Activated CD8-positive, alpha-beta memory T cell treated with anti-CD3 and anti-CD28 coated beads, Interleukin-2, amount 10 ng/mL, durations not matched to agents 7 days and 5 days (primary cell): ENCODE data around the gene MT1H. TPM values are rescaled to one million over a fixed set of nuclear protein-coding genes. Genes with fewer than 3 reads are reported as not detected.
"Not testable (repeated sequence)": the region's sequence is repeated elsewhere in the genome, so short reads cannot be mapped to it uniquely, and the experiment has no call there.

Experiments
- ATAC-seq: fragments of 150-1000 bp; cut with Tn5 transposase; one replicate; pipeline ENCODE4 v1.10.0; 2021; ENCODE audit warnings: moderate library complexity
- CTCF ChIA-PET: fragments of 350-600 bp; sonication (Branson Sonifier 250); formaldehyde crosslinking; loops from one replicate; lab custom pipeline; 2021; ENCODE audit warnings: antibody characterized with exemption; lab: Charles Lee
- DNase-seq: peaks from one replicate; pipeline ENCODE4 v3.0.0-alpha.2; 2020
- H3K27ac Mint-ChIP-seq: one replicate; pipeline ENCODE4 v1.8.0; 2021; ENCODE audit warnings: mild to moderate bottlenecking, mixed read lengths
- H3K27me3 Mint-ChIP-seq: one replicate; pipeline ENCODE4 v1.8.0; 2021; ENCODE audit warnings: mixed read lengths
- H3K36me3 Mint-ChIP-seq: one replicate; pipeline ENCODE4 v1.8.0; 2021; ENCODE audit warnings: mild to moderate bottlenecking, mixed read lengths
- H3K4me1 Mint-ChIP-seq: one replicate; pipeline ENCODE4 v1.8.0; 2021; ENCODE audit warnings: mixed read lengths
- H3K4me3 Mint-ChIP-seq: one replicate; pipeline ENCODE4 v1.8.0; 2021; ENCODE audit warnings: mild to moderate bottlenecking, moderate library complexity, mixed read lengths
- H3K9me3 Mint-ChIP-seq: one replicate; pipeline ENCODE4 v1.8.0; 2022; ENCODE audit warnings: low read depth, mixed read lengths
- total RNA-seq, 2 experiments: library from RNA; stranded (reverse); gene quantifications; one replicate each; pipeline ENCODE4 v1.2.3, GENCODE V29; 2021

MT1H gene
- total RNA-seq: not detected

DNA sequence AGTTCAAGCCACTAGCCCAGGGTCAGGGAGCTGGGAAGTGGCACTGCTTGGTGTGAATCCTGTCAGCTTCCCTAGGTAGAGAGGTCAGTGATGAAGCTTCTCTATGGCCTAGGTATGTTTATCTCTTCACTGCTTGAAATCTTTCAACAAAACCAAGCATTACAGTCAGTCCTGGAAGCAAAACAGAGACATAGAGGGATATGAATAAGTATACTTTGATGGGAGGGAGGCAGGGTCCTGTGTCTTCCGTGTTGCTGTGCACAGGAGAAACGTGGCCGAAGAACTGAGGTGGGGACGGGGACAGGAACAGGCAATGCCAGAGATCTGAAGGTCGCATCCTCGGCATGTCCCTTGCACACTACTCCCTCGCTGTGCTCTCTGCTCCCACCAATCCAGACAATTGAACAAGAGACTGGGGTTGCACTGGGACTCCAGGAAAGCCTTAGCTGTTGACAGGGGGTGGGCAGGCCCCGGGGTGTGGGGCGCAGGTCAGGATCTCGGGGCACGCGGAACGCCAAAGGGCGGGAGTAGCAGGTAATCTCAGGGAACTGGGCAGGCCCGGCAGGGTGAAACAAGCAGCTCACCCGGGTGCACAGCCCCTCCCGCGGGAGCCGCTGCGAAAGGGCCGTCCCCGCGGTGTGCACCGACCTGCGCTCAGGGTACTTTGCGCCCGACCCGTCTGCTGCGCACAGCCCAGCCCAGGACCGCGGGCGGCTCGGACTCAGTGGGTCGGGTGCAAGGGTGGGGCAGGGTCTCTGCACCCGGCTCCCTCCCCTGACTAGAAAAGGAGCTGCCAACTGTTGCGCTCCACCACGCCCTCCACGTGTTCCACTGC, at the start of gene MT1H:
TSS of gene MT1H (plus strand) at position 810 of the 835 bp plus-strand sequence. CDS start 71 bp downstream, outside the sequence.
- Mint-ChIP-seq H3K9me3 (no peaks in the 10 kb centered on the region), H3K4me1 (peaks cover 29% of the 10 kb centered on the region), H3K27me3 (peaks cover 73% of the 10 kb centered on the region), H3K4me3 (no peak within 1 kb of the TSS), H3K27ac (no peak within 1 kb of the TSS), H3K36me3 (no peaks in the 10 kb centered on the region)
- no peak for DNase-seq
- no peak for ATAC-seq
- CTCF ChIA-PET: interaction anchor here (1.1 to 2.5 kb wide), 4 partner anchors 8 to 33 kb away, joined by 3 to 7 read pairs (median 4); no protein-coding TSS in a partner anchor

DNA sequence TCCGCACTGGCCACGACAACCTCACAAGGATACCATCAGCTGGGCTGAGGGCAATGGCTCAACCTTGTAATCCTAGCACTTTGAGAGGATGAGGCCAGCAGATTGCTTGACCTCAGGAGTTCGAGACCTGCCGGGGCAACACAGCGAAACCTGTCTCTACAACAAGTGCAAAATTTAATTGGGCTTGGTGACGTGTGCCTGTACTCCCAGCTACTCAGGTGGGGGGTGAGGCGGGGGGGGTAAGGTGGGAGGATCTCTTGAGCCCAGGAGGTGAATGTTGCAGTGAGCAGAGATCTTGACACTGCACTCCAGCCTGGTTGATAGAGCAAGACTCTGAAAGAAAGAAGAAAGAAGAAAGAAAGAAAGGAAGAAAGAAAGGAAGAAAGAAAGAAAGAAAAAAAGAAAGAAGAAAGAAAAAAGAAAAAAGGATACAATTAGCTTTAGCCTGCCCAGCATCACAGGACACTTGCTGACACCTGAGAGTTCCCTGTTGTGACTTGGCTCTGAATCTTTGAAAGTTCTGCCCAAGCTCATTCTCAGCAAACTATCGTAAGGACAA, 49.2 kb upstream of the MT1H start:
- no peak overlapping the region for H3K4me3 Mint-ChIP-seq
- H3K9me3 Mint-ChIP-seq: no peaks in the 10 kb centered on the region
- H3K4me1 Mint-ChIP-seq: peaks cover 24% of the 10 kb centered on the region
- H3K27me3 Mint-ChIP-seq: peaks cover 37% of the 10 kb centered on the region
- CTCF ChIA-PET: no interaction called here
- no peaks in the 10 kb centered on the region for H3K36me3 Mint-ChIP-seq
- no peak for ATAC-seq
- DNase-seq: no peak
- H3K27ac Mint-ChIP-seq: no peak overlapping the region

DNA sequence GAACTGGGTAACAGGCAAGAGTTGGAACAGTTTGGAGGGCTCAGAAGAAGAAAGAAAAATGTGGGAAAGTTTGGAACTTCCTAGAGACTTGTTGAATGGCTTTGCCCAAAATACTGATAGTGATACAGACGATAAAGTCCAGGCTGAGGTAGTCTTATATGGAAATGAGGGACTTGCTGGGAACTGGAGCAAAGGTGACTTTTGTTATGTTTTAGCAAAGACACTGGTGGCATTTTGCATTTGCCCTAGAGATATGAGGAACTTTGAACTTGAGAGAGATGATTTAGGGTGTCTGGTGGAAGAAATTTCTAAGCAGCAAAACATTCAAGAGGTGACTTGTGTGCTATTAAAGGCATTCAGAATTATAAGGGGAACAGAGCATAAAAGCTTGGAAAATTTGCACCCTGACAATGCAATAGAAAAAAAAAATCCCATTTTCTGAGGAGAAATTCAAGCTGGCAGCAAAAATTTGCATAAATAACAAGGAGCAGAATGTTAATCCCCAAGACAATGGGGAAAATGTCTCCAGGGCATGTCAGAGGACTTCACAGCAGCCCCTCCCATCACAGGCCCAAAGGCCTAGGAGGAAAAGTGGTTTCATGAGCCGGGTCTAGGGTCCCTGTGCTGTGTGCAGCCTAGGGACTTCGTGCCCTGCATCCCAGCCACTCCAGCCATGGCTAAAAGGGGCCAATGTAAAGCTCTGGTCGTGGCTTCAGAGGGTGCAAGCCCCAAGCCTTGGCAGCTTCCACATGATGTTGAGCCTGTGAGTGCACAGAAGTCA, 47.8 kb upstream of the MT1H start:
- Mint-ChIP-seq H3K27me3 (peaks cover 49% of the 10 kb centered on the region), H3K4me1 (peaks cover 28% of the 10 kb centered on the region)
- not testable (repeated sequence) for DNase-seq, H3K9me3 Mint-ChIP-seq, ATAC-seq, H3K36me3 Mint-ChIP-seq, H3K27ac Mint-ChIP-seq, H3K4me3 Mint-ChIP-seq
- CTCF ChIA-PET: interaction anchor here (1.1 kb wide), 1 partner anchor 22 kb away, joined by 3 read pairs; no protein-coding TSS in a partner anchor

DNA sequence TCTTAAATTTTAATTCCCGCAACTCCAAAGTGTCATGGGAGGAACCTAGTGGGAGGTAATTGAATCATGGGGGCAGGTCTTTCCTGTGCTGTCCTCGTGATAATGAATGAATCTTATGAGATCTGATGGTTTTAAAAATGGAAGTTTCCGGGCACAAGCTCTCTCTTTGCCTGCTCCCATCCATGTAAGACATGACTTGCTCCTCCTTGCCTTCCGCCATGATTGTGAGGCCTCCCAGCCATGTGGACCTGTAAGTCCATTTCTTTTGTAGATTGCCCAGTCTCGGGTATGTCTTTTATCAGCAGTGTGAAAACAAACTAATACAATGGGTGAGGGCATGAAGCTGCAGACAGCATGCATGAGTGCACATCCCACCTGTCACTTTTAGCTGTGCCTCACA, 46.4 kb upstream of the MT1H start:
- DNase-seq, H3K27ac Mint-ChIP-seq, H3K4me3 Mint-ChIP-seq, H3K36me3 Mint-ChIP-seq, ATAC-seq, H3K9me3 Mint-ChIP-seq: not testable (repeated sequence)
- Mint-ChIP-seq H3K4me1 (peaks cover 23% of the 10 kb centered on the region), H3K27me3 (peaks cover 45% of the 10 kb centered on the region)
- CTCF ChIA-PET: interaction anchor here (1.0 to 1.3 kb wide), 5 partner anchors 9 to 103 kb away, joined by 3 to 6 read pairs (median 3); partner anchors contain the start of genes BBS2 and MT1M

DNA sequence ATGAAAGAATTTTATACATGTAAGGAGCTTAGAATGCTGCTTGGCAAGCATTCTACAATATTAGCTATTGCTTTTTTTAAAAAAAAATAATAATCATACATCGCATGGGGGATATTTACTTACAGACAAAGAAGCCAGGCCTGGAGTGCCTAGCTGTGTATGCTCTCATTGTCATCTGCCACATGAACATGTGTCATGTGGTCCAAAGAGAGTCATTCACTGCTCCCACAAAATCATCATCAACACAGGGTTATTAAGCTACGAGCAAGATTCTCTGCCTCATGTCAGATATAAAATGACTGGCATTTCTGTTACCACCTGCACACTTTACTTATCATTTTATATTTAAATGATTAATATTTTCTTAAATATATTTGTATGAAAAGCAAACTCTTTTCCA, 46.0 kb upstream of the MT1H start:
- DNase-seq (no peak), ATAC-seq (no peak)
- no peaks in the 10 kb centered on the region for H3K36me3 Mint-ChIP-seq
- H3K4me3 Mint-ChIP-seq: no peak overlapping the region
- CTCF ChIA-PET: interaction anchor here (1.0 to 1.3 kb wide), 5 partner anchors 8 to 104 kb away, joined by 3 to 6 read pairs (median 3); partner anchors contain the start of genes BBS2 and MT1M
- H3K27me3 Mint-ChIP-seq: peaks cover 40% of the 10 kb centered on the region
- no peaks in the 10 kb centered on the region for H3K9me3 Mint-ChIP-seq
- peaks cover 23% of the 10 kb centered on the region for H3K4me1 Mint-ChIP-seq
- no peak overlapping the region for H3K27ac Mint-ChIP-seq

DNA sequence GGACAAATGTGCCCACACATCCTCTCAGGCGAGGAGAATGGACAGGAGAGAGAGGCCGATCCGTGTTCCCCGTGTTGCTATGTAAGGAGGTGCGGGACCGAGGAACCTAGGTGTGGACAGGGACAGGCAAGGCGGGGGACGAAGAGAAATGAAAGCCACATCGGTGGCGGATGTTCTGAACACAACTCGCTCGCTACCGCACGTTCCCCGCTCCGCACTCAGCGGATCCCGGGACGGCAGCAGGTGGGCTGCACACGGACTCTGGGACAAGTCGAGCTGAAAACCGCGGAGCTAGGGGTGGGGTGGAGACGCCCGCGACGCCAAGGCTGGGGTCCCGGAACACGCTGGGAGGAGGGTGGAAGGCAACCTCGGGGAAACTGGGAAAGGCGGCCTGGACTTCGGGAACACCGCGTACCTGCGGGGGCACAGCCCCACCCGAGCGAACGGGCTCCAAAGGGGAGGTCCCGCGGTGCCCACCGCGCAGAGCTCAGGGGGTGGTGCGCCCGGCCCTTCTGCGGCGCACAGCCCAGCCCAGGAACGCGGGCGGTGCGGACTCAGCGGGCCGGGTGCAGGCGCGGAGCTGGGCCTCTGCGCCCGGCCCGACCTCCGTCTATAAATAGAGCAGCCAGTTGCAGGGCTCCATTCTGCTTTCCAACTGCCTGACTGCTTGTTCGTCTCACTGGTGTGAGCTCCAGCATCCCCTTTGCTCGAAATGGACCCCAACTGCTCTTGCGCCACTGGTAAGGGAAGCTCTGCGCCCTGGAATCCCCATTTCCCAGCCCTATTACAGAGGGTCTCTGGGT, 44.3 kb upstream of the MT1H start, which contains the start of gene MT1E:
TSS of gene MT1E (plus strand) at position 642 of the 803 bp plus-strand sequence. CDS start at position 713, 71 bp downstream.
- Mint-ChIP-seq H3K4me3 (peak within 1 kb of the TSS; percentile 88), H3K36me3 (no peaks in the 10 kb centered on the region), H3K9me3 (no peaks in the 10 kb centered on the region), H3K4me1 (peaks cover 28% of the 10 kb centered on the region), H3K27ac (peak within 1 kb of the TSS; percentile 86), H3K27me3 (peaks cover 37% of the 10 kb centered on the region)
- CTCF ChIA-PET: interaction anchor here (0.6 to 1.7 kb wide), 13 partner anchors 12 to 111 kb away, joined by 3 to 7 read pairs (median 4); partner anchors contain the start of genes MT1A and MT1X
- ATAC-seq (peak; percentile 92), DNase-seq (peak; percentile 79)

DNA sequence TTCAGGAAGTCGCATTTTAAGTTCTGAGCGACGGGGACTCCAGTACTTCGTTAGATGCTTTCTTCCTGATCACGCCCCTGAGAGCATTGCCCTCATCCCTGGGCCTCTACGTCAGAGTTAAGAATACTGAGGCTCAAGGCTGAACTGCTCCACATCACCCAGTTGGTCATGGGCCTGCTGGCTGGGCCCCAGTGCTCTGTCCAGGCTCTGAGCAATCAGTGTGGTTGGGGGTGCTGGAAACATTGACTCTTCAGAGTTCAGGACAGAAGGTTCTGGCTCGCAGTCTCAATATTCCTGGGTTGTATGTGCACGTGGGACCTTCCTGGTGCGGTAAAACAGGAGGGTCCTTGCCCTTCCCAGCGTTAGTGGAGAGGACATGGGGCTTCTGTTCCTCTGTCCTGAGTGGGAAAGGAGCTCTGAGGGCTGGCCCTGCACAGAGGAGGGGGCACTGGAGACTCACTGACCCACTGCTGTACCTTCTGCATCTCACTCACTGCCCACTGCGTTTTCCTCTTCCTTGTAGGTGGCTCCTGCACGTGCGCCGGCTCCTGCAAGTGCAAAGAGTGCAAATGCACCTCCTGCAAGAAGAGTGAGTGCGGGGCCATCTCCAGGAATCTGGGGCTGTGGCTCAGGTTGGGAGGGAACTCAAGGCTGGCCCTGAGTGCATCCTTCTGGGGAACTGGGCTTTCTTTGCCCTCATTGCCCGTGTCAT, 43.5 kb upstream of the MT1H start:
- CTCF ChIA-PET: interaction anchor here (0.6 to 1.7 kb wide), 13 partner anchors 11 to 112 kb away, joined by 3 to 7 read pairs (median 4); partner anchors contain the start of genes MT1A and MT1X
- no peaks in the 10 kb centered on the region for H3K9me3 Mint-ChIP-seq
- H3K27ac Mint-ChIP-seq: peak overlapping the region; percentile 86
- peak overlapping the region; percentile 88 for H3K4me3 Mint-ChIP-seq
- H3K36me3 Mint-ChIP-seq: no peaks in the 10 kb centered on the region
- DNase-seq (no peak), ATAC-seq (peak; percentile 41)
- H3K27me3 Mint-ChIP-seq: peaks cover 45% of the 10 kb centered on the region
- H3K4me1 Mint-ChIP-seq: peaks cover 29% of the 10 kb centered on the region

DNA sequence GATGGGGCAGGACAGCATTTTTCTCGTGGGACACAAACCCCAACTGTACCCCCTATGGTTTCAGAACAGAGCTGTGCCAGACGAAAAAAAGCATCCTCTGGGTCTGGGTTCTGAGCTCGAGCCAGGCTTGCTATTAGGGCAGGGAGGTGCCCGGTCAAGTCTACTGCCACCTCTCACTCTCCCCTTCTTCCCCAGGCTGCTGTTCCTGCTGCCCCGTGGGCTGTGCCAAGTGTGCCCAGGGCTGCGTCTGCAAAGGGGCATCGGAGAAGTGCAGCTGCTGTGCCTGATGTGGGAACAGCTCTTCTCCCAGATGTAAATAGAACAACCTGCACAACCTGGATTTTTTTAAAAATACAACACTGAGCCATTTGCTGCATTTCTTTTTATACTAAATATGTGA, 42.9 kb upstream of the MT1H start:
- Mint-ChIP-seq H3K27ac (no peak overlapping the region), H3K9me3 (no peaks in the 10 kb centered on the region), H3K36me3 (no peaks in the 10 kb centered on the region), H3K4me1 (peaks cover 33% of the 10 kb centered on the region), H3K27me3 (peaks cover 47% of the 10 kb centered on the region), H3K4me3 (peak overlapping the region; percentile 88)
- CTCF ChIA-PET: interaction anchor here (1.2 kb wide), 2 partner anchors 17 to 56 kb away, joined by 4 to 5 read pairs; partner anchors contain the start of gene MT1X
- ATAC-seq (no peak), DNase-seq (no peak)

DNA sequence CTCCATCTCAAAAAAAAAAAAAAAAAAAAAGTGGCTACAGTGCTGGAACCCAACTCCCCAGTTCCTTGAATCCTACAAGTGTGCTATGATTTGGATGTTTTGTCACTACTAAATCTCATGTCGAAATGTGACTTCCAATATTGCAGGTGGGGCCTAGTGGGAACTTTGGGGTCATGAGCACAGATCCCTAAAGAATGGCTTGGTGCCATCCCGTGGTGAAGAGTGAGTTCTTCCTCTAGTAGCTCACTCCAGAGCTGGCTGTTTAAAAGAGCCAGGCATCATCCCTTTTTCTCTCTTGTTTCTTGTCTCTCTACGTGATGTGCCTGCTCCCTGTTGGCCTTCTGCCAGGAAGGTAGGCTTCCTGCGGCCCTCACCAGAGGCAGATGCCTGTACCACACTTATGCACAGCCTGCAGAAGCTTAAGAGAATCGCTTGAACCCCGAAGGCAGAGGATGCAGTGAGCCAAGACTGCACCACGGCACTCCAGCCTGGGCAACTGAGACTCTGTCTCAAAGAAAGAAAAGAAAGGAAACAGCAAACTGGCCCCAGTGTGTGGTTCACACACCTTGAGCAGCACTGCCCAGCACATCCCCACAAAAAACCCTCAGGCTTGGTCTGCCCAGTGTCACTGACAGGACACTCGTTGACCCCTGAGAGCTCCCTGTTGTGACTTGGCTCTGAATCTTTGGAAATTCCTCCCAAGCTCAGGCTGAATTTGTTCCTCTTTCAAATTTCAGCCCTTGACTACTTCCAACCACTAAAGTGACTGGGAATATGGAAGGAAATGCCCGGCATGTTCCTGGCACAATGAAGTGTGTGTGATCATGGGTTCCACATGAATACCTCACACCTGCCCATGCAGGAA, 40.9 kb upstream of the MT1H start:
- CTCF ChIA-PET: interaction anchor here (1.3 to 1.4 kb wide), 2 partner anchors 16 to 73 kb away, joined by 3 to 5 read pairs; no protein-coding TSS in a partner anchor
- H3K9me3 Mint-ChIP-seq: no peaks in the 10 kb centered on the region
- DNase-seq: no peak
- H3K36me3 Mint-ChIP-seq: no peaks in the 10 kb centered on the region
- H3K4me1 Mint-ChIP-seq: peaks cover 40% of the 10 kb centered on the region
- peaks cover 65% of the 10 kb centered on the region for H3K27me3 Mint-ChIP-seq
- no peak overlapping the region for H3K27ac Mint-ChIP-seq
- no peak overlapping the region for H3K4me3 Mint-ChIP-seq
- ATAC-seq: no peak

DNA sequence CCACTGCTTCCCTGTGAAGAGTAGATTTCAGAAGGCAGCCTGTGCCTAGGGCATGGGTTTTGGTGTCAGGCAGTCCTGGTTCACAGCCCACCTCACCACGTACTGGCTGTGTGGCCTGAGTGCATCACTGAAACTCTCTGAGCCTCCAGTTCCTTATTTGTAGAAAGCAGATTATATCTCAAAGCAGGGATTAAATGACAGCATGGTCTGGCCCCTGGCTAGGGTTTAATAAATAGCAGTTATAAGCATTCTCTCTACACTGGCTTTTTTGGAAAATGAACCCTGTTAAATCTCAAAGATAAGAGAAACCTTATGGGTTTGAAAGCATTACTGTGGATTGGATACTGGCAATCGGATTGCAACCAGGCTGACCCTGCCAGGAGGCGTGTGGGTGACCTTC, 40.1 kb upstream of the MT1H start:
- Mint-ChIP-seq H3K36me3 (no peaks in the 10 kb centered on the region), H3K4me3 (no peak overlapping the region), H3K27me3 (peaks cover 70% of the 10 kb centered on the region), H3K9me3 (no peaks in the 10 kb centered on the region), H3K4me1 (peaks cover 38% of the 10 kb centered on the region), H3K27ac (no peak overlapping the region)
- CTCF ChIA-PET: interaction anchor here (1.3 to 2.7 kb wide), 5 partner anchors 14 to 72 kb away, joined by 3 to 10 read pairs (median 9); no protein-coding TSS in a partner anchor
- no peak for ATAC-seq
- DNase-seq: no peak

DNA sequence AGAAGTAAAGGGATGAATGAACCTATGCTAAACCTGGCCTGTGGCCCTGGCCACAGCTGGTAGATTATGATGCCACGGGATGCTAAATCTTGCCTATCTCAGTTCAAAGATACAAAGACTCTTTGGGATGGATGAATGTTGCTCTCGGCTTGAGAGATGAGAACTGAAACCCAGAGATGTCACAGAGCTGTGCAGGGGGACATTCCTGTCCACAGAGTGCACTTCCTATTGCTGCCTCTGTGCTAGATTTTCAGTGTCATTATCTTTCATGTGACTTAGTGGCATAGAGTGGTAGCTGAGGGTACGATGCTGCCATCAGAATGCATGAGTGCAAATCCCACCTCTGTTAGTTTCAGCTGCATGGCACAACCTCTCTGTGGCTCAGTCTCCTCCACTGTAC, 39.5 kb upstream of the MT1H start:
- Mint-ChIP-seq H3K4me1 (peaks cover 40% of the 10 kb centered on the region), H3K4me3 (no peak overlapping the region), H3K27ac (no peak overlapping the region), H3K27me3 (peaks cover 72% of the 10 kb centered on the region), H3K36me3 (no peaks in the 10 kb centered on the region), H3K9me3 (no peaks in the 10 kb centered on the region)
- CTCF ChIA-PET: interaction anchor here (1.0 to 2.7 kb wide), 6 partner anchors 11 to 72 kb away, joined by 4 to 10 read pairs (median 6); no protein-coding TSS in a partner anchor
- DNase-seq: no peak
- no peak for ATAC-seq
